Measurements from ENCODE around the gene FBXW4.

Gene FBXW4

DNA sequence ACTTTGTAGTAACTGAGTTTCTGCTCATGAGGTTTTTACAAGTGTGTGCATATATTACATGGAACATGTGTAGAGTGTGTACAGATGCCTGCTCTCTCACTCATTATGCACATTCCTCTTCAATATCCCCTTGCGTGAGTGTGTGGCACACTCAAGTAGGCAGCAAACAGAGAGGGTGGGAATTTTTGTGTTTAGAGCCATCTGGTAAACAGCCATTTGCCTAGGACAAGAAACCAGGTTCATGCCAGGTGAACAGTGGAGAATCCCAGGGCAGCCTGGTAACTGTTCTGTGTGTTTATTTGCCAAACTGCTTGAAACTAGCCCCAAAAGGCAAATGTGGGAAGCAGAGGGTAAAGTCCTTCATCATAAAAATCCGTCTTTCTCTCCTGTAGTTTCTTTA is 19.9 kb downstream of the FBXW4 start:
- Histone ChIP-seq H4K8ac (ENCODE audit: low read depth, low read length) (no peak overlapping the region), H2AFZ (ENCODE audit: low read length) (no peak overlapping the region), H3K27me3 (ENCODE audit: control insufficient read depth in 3 of 3, insufficient read depth in 3 of 3, low read depth in 1 of 3, low read length in 3 of 3) (peaks cover 0 to 61% (median 0%) of the 10 kb centered on the region in 3 experiments), H2BK15ac (ENCODE audit: low read length) (no peak overlapping the region), H2BK5ac (ENCODE audit: low read length) (no peak overlapping the region), H2AK5ac (ENCODE audit: low read depth, low read length) (no peak overlapping the region), H3K27ac (replicated peaks; ENCODE audit: low read length) (no peak overlapping the region), H3K9ac (ENCODE audit: low read depth, low read length, poor library complexity) (no peak overlapping the region), H3K36me3 (replicated peaks in 1 of 2; ENCODE audit: control insufficient read depth in 2 of 2, insufficient read depth in 2 of 2, low read length in 2 of 2) (peaks cover 0 to 12% of the 10 kb centered on the region in 2 donors), H3K14ac (ENCODE audit: low read length) (no peak overlapping the region), H3K18ac (ENCODE audit: low read length) (no peak overlapping the region), H3K79me1 (ENCODE audit: low read depth, low read length) (no peaks in the 10 kb centered on the region), H3K4me2 (ENCODE audit: insufficient read depth, low read length, poor library complexity, severe bottlenecking) (no peak overlapping the region), H2BK12ac (ENCODE audit: low read length) (no peak overlapping the region), H3K4me3 (ENCODE audit: low read length in 2 of 2) (no peak overlapping the region), H3K4ac (ENCODE audit: low read length) (no peak overlapping the region), H3K4me1 (ENCODE audit: control insufficient read depth in 2 of 2, insufficient read depth in 1 of 2, low read depth in 1 of 2, low read length in 2 of 2) (peaks cover 0 to 2% of the 10 kb centered on the region in 2 donors), H2BK120ac (ENCODE audit: low read depth, low read length) (no peak overlapping the region), H4K91ac (ENCODE audit: low read depth, low read length, poor library complexity) (no peak overlapping the region), H3K23ac (ENCODE audit: low read depth, low read length, poor library complexity) (no peak overlapping the region), H3K9me3 (replicated peaks in 1 of 2; ENCODE audit: control insufficient read depth in 2 of 2, insufficient read depth in 1 of 2, low read depth in 1 of 2, low read length in 2 of 2) (peaks cover 3 to 8% of the 10 kb centered on the region in 2 donors)
- WGBS, 2 donors (ENCODE audit: extremely low coverage in 2 of 2, insufficient read length in 2 of 2, insufficient replicate concordance in 1 of 2), result no CpG with 5 or more reads among the region's 2 CpGs
- DNase-seq (ENCODE audit: low spot score), result no peak

GRCh38 chr10:101672536-101672935 is 22.4 kb downstream of the FBXW4 start:
- H3K4me3 ChIP-seq (ENCODE audit: low read length in 2 of 2), result no peak overlapping the region
- no peak overlapping the region for H3K18ac ChIP-seq (ENCODE audit: low read length)
- no peak overlapping the region for H2BK12ac ChIP-seq (ENCODE audit: low read length)
- no peak overlapping the region for H4K8ac ChIP-seq (ENCODE audit: low read depth, low read length)
- H3K4me2 ChIP-seq (ENCODE audit: insufficient read depth, low read length, poor library complexity, severe bottlenecking), result no peak overlapping the region
- peaks cover 3 to 8% of the 10 kb centered on the region in 2 donors for H3K9me3 ChIP-seq (replicated peaks in 1 of 2; ENCODE audit: control insufficient read depth in 2 of 2, insufficient read depth in 1 of 2, low read depth in 1 of 2, low read length in 2 of 2)
- no CpG with 5 or more reads among the region's 6 CpGs for WGBS, 2 donors (ENCODE audit: extremely low coverage in 2 of 2, insufficient read length in 2 of 2, insufficient replicate concordance in 1 of 2)
- DNase-seq (ENCODE audit: low spot score), result no peak
- H3K4me1 ChIP-seq (ENCODE audit: control insufficient read depth in 2 of 2, insufficient read depth in 1 of 2, low read depth in 1 of 2, low read length in 2 of 2), result peaks cover 0 to 17% of the 10 kb centered on the region in 2 donors
- H2BK15ac ChIP-seq (ENCODE audit: low read length), result no peak overlapping the region
- H3K79me1 ChIP-seq (ENCODE audit: low read depth, low read length), result no peaks in the 10 kb centered on the region
- H4K91ac ChIP-seq (ENCODE audit: low read depth, low read length, poor library complexity), result no peak overlapping the region
- H3K14ac ChIP-seq (ENCODE audit: low read length), result no peak overlapping the region
- no peak overlapping the region for H3K23ac ChIP-seq (ENCODE audit: low read depth, low read length, poor library complexity)
- H3K9ac ChIP-seq (ENCODE audit: low read depth, low read length, poor library complexity), result no peak overlapping the region
- H2BK5ac ChIP-seq (ENCODE audit: low read length), result no peak overlapping the region
- no peak overlapping the region for H2AK5ac ChIP-seq (ENCODE audit: low read depth, low read length)
- H2AFZ ChIP-seq (ENCODE audit: low read length), result no peak overlapping the region
- H3K27me3 ChIP-seq (ENCODE audit: control insufficient read depth in 3 of 3, insufficient read depth in 3 of 3, low read depth in 1 of 3, low read length in 3 of 3), result peaks cover 0 to 69% (median 0%) of the 10 kb centered on the region in 3 experiments
- H2BK120ac ChIP-seq (ENCODE audit: low read depth, low read length), result no peak overlapping the region
- H3K4ac ChIP-seq (ENCODE audit: low read length), result no peak overlapping the region
- no peak overlapping the region for H3K27ac ChIP-seq (replicated peaks; ENCODE audit: low read length)
- H3K36me3 ChIP-seq (replicated peaks in 1 of 2; ENCODE audit: control insufficient read depth in 2 of 2, insufficient read depth in 2 of 2, low read length in 2 of 2), result peaks cover 0 to 12% of the 10 kb centered on the region in 2 donors

- no peak overlapping the region for H3K18ac ChIP-seq (ENCODE audit: low read length)
- no peak overlapping the region for H4K91ac ChIP-seq (ENCODE audit: low read depth, low read length, poor library complexity)
- H3K9me3 ChIP-seq (replicated peaks in 1 of 2; ENCODE audit: control insufficient read depth in 2 of 2, insufficient read depth in 1 of 2, low read depth in 1 of 2, low read length in 2 of 2), result peaks cover 3% of the 10 kb centered on the region in 2 donors
- no peak overlapping the region for H3K14ac ChIP-seq (ENCODE audit: low read length)
- no peak overlapping the region for H4K8ac ChIP-seq (ENCODE audit: low read depth, low read length)
- H3K4ac ChIP-seq (ENCODE audit: low read length), result no peak overlapping the region
- no peaks in the 10 kb centered on the region for H3K79me1 ChIP-seq (ENCODE audit: low read depth, low read length)
- H2BK120ac ChIP-seq (ENCODE audit: low read depth, low read length), result no peak overlapping the region
- no peak overlapping the region for H3K4me2 ChIP-seq (ENCODE audit: insufficient read depth, low read length, poor library complexity, severe bottlenecking)
- no peak overlapping the region for H2AFZ ChIP-seq (ENCODE audit: low read length)
- no peak overlapping the region for H3K23ac ChIP-seq (ENCODE audit: low read depth, low read length, poor library complexity)
- peaks cover 0 to 75% (median 0%) of the 10 kb centered on the region in 3 experiments for H3K27me3 ChIP-seq (ENCODE audit: control insufficient read depth in 3 of 3, insufficient read depth in 3 of 3, low read depth in 1 of 3, low read length in 3 of 3)
- no peak overlapping the region for H2BK5ac ChIP-seq (ENCODE audit: low read length)
- H3K36me3 ChIP-seq (replicated peaks in 1 of 2; ENCODE audit: control insufficient read depth in 2 of 2, insufficient read depth in 2 of 2, low read length in 2 of 2), result peaks cover 0 to 12% of the 10 kb centered on the region in 2 donors
- H3K4me1 ChIP-seq (ENCODE audit: control insufficient read depth in 2 of 2, insufficient read depth in 1 of 2, low read depth in 1 of 2, low read length in 2 of 2), result peaks cover 0 to 20% of the 10 kb centered on the region in 2 donors
- H2BK15ac ChIP-seq (ENCODE audit: low read length), result no peak overlapping the region
- H3K9ac ChIP-seq (ENCODE audit: low read depth, low read length, poor library complexity), result no peak overlapping the region
- no peak overlapping the region for H3K4me3 ChIP-seq (ENCODE audit: low read length in 2 of 2)
- H3K27ac ChIP-seq (replicated peaks; ENCODE audit: low read length), result no peak overlapping the region
- H2AK5ac ChIP-seq (ENCODE audit: low read depth, low read length), result no peak overlapping the region
- no CpG with 5 or more reads among the region's 1 CpG for WGBS, 2 donors (ENCODE audit: extremely low coverage in 2 of 2, insufficient read length in 2 of 2, insufficient replicate concordance in 1 of 2)
- DNase-seq (ENCODE audit: low spot score), result no peak
- no peak overlapping the region for H2BK12ac ChIP-seq (ENCODE audit: low read length)
These were observed 23.5 kb downstream of the FBXW4 start for GRCh38 chr10:101671453-101671852.

GRCh38 chr10:101670635-101671034 is 24.3 kb downstream of the FBXW4 start:
- no peak overlapping the region for H4K8ac ChIP-seq (ENCODE audit: low read depth, low read length)

More at GRCh38 chr10:101670635-101671034, 24.3 kb downstream of the FBXW4 start:
- Histone ChIP-seq H4K91ac (ENCODE audit: low read depth, low read length, poor library complexity) (no peak overlapping the region), H3K18ac (ENCODE audit: low read length) (no peak overlapping the region), H3K27ac (replicated peaks; ENCODE audit: low read length) (no peak overlapping the region), H3K4me1 (ENCODE audit: control insufficient read depth in 2 of 2, insufficient read depth in 1 of 2, low read depth in 1 of 2, low read length in 2 of 2) (peaks cover 0 to 27% of the 10 kb centered on the region in 2 donors), H3K4ac (ENCODE audit: low read length) (no peak overlapping the region), H3K4me2 (ENCODE audit: insufficient read depth, low read length, poor library complexity, severe bottlenecking) (no peak overlapping the region), H3K4me3 (ENCODE audit: low read length in 2 of 2) (no peak overlapping the region), H2AK5ac (ENCODE audit: low read depth, low read length) (no peak overlapping the region), H3K14ac (ENCODE audit: low read length) (no peak overlapping the region), H2BK15ac (ENCODE audit: low read length) (no peak overlapping the region), H2AFZ (ENCODE audit: low read length) (no peak overlapping the region), H3K27me3 (ENCODE audit: control insufficient read depth in 3 of 3, insufficient read depth in 3 of 3, low read depth in 1 of 3, low read length in 3 of 3) (peaks cover 0 to 82% (median 0%) of the 10 kb centered on the region in 3 experiments), H3K36me3 (replicated peaks in 1 of 2; ENCODE audit: control insufficient read depth in 2 of 2, insufficient read depth in 2 of 2, low read length in 2 of 2) (peaks cover 0 to 12% of the 10 kb centered on the region in 2 donors), H2BK120ac (ENCODE audit: low read depth, low read length) (no peak overlapping the region), H2BK12ac (ENCODE audit: low read length) (no peak overlapping the region), H3K23ac (ENCODE audit: low read depth, low read length, poor library complexity) (no peak overlapping the region), H3K9ac (ENCODE audit: low read depth, low read length, poor library complexity) (no peak overlapping the region), H2BK5ac (ENCODE audit: low read length) (no peak overlapping the region), H3K79me1 (ENCODE audit: low read depth, low read length) (no peaks in the 10 kb centered on the region), H3K9me3 (replicated peaks in 1 of 2; ENCODE audit: control insufficient read depth in 2 of 2, insufficient read depth in 1 of 2, low read depth in 1 of 2, low read length in 2 of 2) (no peaks in the 10 kb centered on the region)
- no peak for DNase-seq (ENCODE audit: low spot score)

All from neuronal stem cell (in vitro differentiated cells).